Heart right ventricle (tissue), 16 donors: Measurements from ENCODE around the gene AQP12B. TPM values are rescaled to one million over a fixed set of nuclear protein-coding genes. Genes with fewer than 3 reads are reported as not detected.

Source experiments
- ATAC-seq, 8 donors: fragments of 200-7000 bp; cut with Tn5 transposase; one replicate each; pipeline ENCODE4 v1.9.1; 2020; ENCODE audit warnings: mild to moderate bottlenecking in 8 of 8, moderate library complexity in 8 of 8, moderate number of reproducible peaks in 1 of 8
- DNase-seq, 2 donors: peaks; one replicate each; pipeline ENCODE4 v3.0.0-alpha.2; 2020
- H3K27ac ChIP-seq, 10 donors: fragments of 200-600 bp; sonication (generic) in 2 of 10; one replicate each; pipeline versions ENCODE4 v1.5.0 to v1.8.0; 2020 to 2022; ENCODE audit warnings: mild to moderate bottlenecking in 3 of 10
- H3K27me3 ChIP-seq, 7 donors: fragments of 200-600 bp; one replicate each; pipeline ENCODE4 v1.8.0; 2021 to 2022; ENCODE audit warnings: mild to moderate bottlenecking in 2 of 7
- H3K36me3 ChIP-seq, 9 donors: fragments of 200-600 bp; sonication (generic) in 1 of 9; one replicate each; pipeline versions ENCODE4 v1.5.0 to v1.8.0; 2020 to 2022; ENCODE audit warnings: mild to moderate bottlenecking in 2 of 9
- H3K4me1 ChIP-seq, 9 donors: fragments of 200-600 bp; sonication (generic) in 1 of 9; one replicate each; pipeline versions ENCODE4 v1.5.0 to v1.8.0; 2020 to 2022; ENCODE audit warnings: mild to moderate bottlenecking in 4 of 9
- H3K4me3 ChIP-seq, 10 donors: fragments of 200-600 bp; sonication (generic) in 2 of 10; one replicate each; pipeline versions ENCODE4 v1.5.0 to v1.8.0; 2020 to 2022; ENCODE audit warnings: mild to moderate bottlenecking in 7 of 10, moderate library complexity in 2 of 10
- H3K9me3 ChIP-seq, 11 donors: fragments of 200-600 bp in 10 of 11; sonication (generic) in 2 of 11; one replicate each; pipeline versions ENCODE4 v1.5.0 to v1.8.0; 2013 to 2022; ENCODE audit warnings: mild to moderate bottlenecking in 2 of 11, control low read depth in 1 of 11, moderate library complexity in 1 of 11
- WGBS, 2 donors: extraction: QIAGEN DNeasy Blood & Tissue Kit; methylation state at CpG; one replicate each; pipeline ENCODE4 v1.1.7; 2013; ENCODE audit warnings: inconsistent platforms in 1 of 2; 5-methylcytosine and 5-hydroxymethylcytosine counted together
- intact Hi-C, 10 donors: fragments of 100-400 bp; cut with DNase I; formaldehyde crosslinking; loops; one replicate each; pipeline versions ENCODE4 v1.11.1 to v1.14.2; 2022
- polyA plus RNA-seq, 2 donors: library from polyadenylated mRNA; stranded (reverse); fragments of 200-250 nt; gene quantifications; one replicate each; pipeline ENCODE4 v1.2.3, GENCODE V29; 2013
- total RNA-seq, 10 donors: library from RNA; stranded (reverse); fragmentation: NEBNext Ultra II Directional in 3 of 10; extraction: Animal tissue kit (Norgen Biotek cat#: 25700) in 3 of 10; gene quantifications; one replicate each; pipeline versions ENCODE4 v1.2.1 to v1.2.4, GENCODE V29; 2021 to 2023
- TF ChIP-seq, protein P1 (sequence below), 9 donors: fragments of 200-600 bp; sonication (generic) in 2 of 9; IDR thresholded peaks; one replicate each; pipeline versions ENCODE4 v1.5.0 to v1.8.0; 2021 to 2022; ENCODE audit warnings: antibody characterized with exemption in 9 of 9, mild to moderate bottlenecking in 5 of 9, moderate library complexity in 1 of 9
- donor health status: Arrhythmogenic right ventricular cardiomyopathy.
- donor health status: ischemic (EF 13 %, LVEDD 7.1; RV severe dilation, severe dysfunction).
- donor health status: healthy with polysubstance abuse.
- donor health status: DM: no; HTN: yes; CAD: no.
- donor health status: DM: no; HTN: no; CAD: no.
- donor health status: ischemic (EF 25% LVEDD 6.9; RV normal size, moderate dysfunction).
- donor health status: ischemic (EF 25% LVEDD 5.7; RV mildly dilated, moderate dysfunction).
- donor health status: healthy.
- donor health status: DM: yes; HTN: yes; CAD: no.
- donor health status: Ischemic cardiomyopathy.
- donor health status: ischemic (EF 35%, LVEDD 5.7; RV mildly dilated, moderate dysfunction).
- donor health status: nonischemic (EF 11% LVEDD 7.7; RV severe dilation, severe dysfunction).
- donor health status: DM: yes; HTN: yes; CAD: no.
- donor health status: PGD.
- donor health status: ischemic (EF 29% LVEDD 5.4; RV normal size, mild dysfunction).
- donor health status: nonischemic (EF 23%, LVEDD 6.1; RV moderate dilation, normal function).

Gene AQP12B
- total and polyA plus RNA-seq, 12 donors: 0.03 TPM; not detected in 11

DNA sequence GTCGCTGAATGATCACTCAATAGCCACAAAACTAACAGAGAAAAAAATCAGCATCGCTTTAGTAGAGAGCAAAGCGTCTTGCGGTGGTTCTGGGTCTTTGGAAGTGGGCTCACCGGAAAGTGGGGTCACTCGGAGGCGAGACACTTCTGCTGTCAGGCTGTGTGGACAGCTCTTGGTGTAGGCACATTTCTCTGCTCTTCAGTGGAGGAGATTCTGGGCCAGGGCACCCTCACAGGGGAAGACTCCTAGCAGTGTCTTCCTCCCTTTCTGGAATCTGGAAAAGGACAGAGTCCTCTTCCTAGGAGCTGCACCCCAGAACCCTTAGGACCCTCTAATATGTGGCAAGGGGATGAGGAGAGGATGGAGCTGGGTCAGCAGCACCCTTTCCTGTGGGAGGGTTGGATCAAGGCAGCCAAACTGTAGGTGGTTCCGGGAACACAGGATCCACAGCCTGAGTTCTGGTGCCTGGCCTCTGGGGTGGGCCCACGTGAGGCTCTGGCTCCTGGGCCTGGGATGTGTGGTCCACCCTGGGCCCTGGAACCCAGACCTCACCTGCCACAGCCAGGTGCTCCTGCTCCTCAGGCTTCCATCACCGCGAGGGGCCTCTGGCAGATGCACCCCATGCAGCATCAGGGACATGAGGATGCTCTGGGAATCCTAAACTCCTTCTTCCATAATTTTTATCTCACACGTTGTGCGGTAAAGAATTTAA is 32.3 kb downstream of the AQP12B start:
- Histone ChIP-seq H3K4me3 (no peak overlapping the region), H3K27ac (no peak overlapping the region), H3K27me3 (peaks cover 0 to 89% (median 78%) of the 10 kb centered on the region in 7 donors), H3K36me3 (no peaks in the 10 kb centered on the region), H3K9me3 (no peaks in the 10 kb centered on the region), H3K4me1 (no peaks in the 10 kb centered on the region)
- no peak for DNase-seq
- no peak for ATAC-seq
- 89 to 92% methylated on average over 13 of the region's 13 CpGs for WGBS, 2 donors
- intact Hi-C loops: no loop called here
- TF ChIP-seq, protein P1, sequence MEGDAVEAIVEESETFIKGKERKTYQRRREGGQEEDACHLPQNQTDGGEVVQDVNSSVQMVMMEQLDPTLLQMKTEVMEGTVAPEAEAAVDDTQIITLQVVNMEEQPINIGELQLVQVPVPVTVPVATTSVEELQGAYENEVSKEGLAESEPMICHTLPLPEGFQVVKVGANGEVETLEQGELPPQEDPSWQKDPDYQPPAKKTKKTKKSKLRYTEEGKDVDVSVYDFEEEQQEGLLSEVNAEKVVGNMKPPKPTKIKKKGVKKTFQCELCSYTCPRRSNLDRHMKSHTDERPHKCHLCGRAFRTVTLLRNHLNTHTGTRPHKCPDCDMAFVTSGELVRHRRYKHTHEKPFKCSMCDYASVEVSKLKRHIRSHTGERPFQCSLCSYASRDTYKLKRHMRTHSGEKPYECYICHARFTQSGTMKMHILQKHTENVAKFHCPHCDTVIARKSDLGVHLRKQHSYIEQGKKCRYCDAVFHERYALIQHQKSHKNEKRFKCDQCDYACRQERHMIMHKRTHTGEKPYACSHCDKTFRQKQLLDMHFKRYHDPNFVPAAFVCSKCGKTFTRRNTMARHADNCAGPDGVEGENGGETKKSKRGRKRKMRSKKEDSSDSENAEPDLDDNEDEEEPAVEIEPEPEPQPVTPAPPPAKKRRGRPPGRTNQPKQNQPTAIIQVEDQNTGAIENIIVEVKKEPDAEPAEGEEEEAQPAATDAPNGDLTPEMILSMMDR (IDR thresholded peaks at IDR 0.05): no peak

DNA sequence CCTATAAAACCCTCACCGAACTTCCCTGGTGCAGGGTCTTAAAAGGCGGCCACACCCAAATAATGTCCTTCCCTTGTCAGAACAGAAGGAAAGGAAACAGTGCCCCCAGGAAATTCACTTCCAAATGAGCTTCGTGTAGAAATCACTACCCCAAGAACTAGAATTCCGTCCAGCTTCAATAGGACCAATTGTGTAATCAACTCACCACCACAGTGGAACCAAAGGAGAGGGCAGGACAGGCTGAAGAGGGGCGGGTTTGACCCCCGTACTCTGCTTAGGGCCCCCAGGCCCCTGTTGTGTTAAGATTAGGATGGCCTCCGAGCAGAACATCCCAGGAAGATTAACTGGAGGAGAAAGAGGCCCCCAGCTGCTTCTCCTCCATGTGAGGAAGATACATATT is 33.4 kb downstream of the AQP12B start:
- no peak overlapping the region for H3K27ac ChIP-seq
- WGBS, 2 donors: 49 to 57% methylated on average over 7 of the region's 7 CpGs

DNA sequence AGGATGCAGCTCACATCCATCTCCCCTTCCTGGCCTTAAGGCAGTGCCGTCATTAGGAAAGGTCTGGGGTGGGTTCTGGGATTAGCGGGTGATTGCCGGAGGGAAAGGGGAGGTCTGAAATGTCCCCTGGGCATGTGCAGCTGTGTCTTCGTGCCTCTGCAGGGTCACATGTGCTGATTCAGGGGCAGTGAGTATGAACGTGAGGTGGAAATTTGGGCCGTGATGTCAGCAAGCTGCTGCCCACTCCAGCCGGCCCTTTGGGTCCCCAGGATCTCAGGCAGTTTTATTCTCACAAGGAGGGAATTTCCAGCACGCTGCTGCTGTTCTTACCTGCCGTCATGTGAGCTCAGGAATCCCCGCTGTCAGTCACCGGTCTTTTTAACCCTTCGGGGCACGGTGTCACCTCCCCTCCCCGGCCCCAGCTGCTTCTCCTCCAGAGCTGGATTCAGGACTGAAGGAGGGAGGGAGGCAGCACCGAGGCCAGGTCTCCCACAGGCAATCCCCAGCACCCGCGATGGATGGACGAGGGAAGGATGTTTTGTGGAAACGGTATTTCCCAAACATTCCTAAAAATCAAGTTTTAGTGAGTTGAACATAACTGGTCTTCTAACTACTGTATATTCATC is 33.9 kb downstream of the AQP12B start:
- H3K27me3 ChIP-seq: peaks cover 0 to 93% (median 80%) of the 10 kb centered on the region in 7 donors
- WGBS, 2 donors: 30 to 35% methylated on average over 19 of the region's 19 CpGs
- no peak for ATAC-seq

More for the DNA sequence above, 33.4 kb downstream of the AQP12B start:
- H3K4me3 ChIP-seq: no peak overlapping the region
- no peaks in the 10 kb centered on the region for H3K36me3 ChIP-seq
- ATAC-seq (no peak), DNase-seq (no peak)
- intact Hi-C loops: no loop called here
- TF ChIP-seq, protein P1 (IDR thresholded peaks at IDR 0.05): no peak
- H3K27me3 ChIP-seq: peaks cover 0 to 88% (median 80%) of the 10 kb centered on the region in 7 donors
- no peaks in the 10 kb centered on the region for H3K4me1 ChIP-seq
- H3K9me3 ChIP-seq: no peaks in the 10 kb centered on the region

DNA sequence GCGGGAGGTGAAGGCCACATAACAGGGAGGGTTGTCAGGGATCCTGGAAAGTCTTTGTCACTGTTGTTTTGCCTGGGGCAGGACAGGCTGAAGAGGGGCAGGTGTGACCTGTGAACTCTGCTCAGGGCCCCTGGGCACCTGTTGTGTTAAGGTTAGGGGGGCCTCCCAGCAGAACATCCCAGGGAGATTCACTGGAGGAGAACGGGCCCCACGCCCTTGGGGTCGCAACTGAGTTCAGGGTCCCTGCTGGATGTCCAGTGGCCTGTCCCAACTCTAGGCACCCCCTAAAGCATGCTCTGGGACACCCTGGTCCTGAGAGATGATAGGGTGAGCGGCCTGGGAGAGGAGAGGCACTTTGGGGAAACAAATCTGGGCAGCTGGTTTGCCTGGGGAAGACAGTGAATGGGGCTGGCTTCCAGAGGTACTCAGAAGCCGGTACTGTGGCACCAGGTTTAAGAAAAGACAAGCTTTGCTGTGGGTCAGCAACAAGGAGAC is 34.5 kb downstream of the AQP12B start:
- Histone ChIP-seq H3K4me3 (no peak overlapping the region), H3K27me3 (peaks cover 0 to 94% (median 75%) of the 10 kb centered on the region in 7 donors), H3K4me1 (no peaks in the 10 kb centered on the region), H3K9me3 (no peaks in the 10 kb centered on the region), H3K36me3 (no peaks in the 10 kb centered on the region), H3K27ac (no peak overlapping the region)
- TF ChIP-seq, protein P1 (IDR thresholded peaks at IDR 0.05): no peak
- DNase-seq (no peak), ATAC-seq (peak in 1 of 8 donors; percentile 41)
- 80 to 83% methylated on average over 6 of the region's 6 CpGs for WGBS, 2 donors
- intact Hi-C loops: no loop called here

More for the DNA sequence above, 33.9 kb downstream of the AQP12B start:
- intact Hi-C loops: no loop called here
- no peaks in the 10 kb centered on the region for H3K36me3 ChIP-seq
- TF ChIP-seq, protein P1 (IDR thresholded peaks at IDR 0.05): no peak
- H3K4me3 ChIP-seq: no peak overlapping the region
- DNase-seq: no peak
- H3K9me3 ChIP-seq: no peaks in the 10 kb centered on the region
- no peaks in the 10 kb centered on the region for H3K4me1 ChIP-seq
- H3K27ac ChIP-seq: no peak overlapping the region
